ENCODE measurements around the gene KAZN. TPM values are rescaled to one million over a fixed set of nuclear protein-coding genes. Genes with fewer than 3 reads are reported as not detected.

KAZN gene
- total and polyA plus RNA-seq, 3 donors from 2014 or later: 12.1 to 14.6 (median 13.8) TPM

GRCh38 chr1:15160626-15161025 is 562.1 kb downstream of the KAZN start:
- intact Hi-C loops (cut with DNase I; ENCODE audit: low total_unique reads): no loop called here
- no peak overlapping the region for H3K27ac ChIP-seq
- 46 to 65% methylated on average over 8 of the region's 8 CpGs for WGBS, 2 donors
- peaks cover 7% of the 10 kb centered on the region for H3K4me1 ChIP-seq
- H3K9me3 ChIP-seq: no peaks in the 10 kb centered on the region
- no peaks in the 10 kb centered on the region for H3K36me3 ChIP-seq (ENCODE audit: low read depth, missing control alignments)
- TF ChIP-seq CTCF (IDR thresholded peaks at IDR 0.05) (no peak), POLR2A (IDR thresholded peaks at IDR 0.05) (no peak)
- no peak overlapping the region for H3K4me3 ChIP-seq
- no peak for DNase-seq
- H3K27me3 ChIP-seq: no peaks in the 10 kb centered on the region

GRCh38 chr1:15167386-15167785 is 568.9 kb downstream of the KAZN start:
- H3K4me3 ChIP-seq: no peak overlapping the region
- TF ChIP-seq CTCF (IDR thresholded peaks at IDR 0.05): no peak
- TF ChIP-seq POLR2A (IDR thresholded peaks at IDR 0.05): no peak
- H3K27ac ChIP-seq: no peak overlapping the region
- 55 to 56% methylated on average over 3 of the region's 3 CpGs for WGBS, 2 donors
- DNase-seq: no peak
- no peaks in the 10 kb centered on the region for H3K27me3 ChIP-seq
- no peaks in the 10 kb centered on the region for H3K9me3 ChIP-seq
- no peaks in the 10 kb centered on the region for H3K36me3 ChIP-seq (ENCODE audit: low read depth, missing control alignments)
- H3K4me1 ChIP-seq: peaks cover 6% of the 10 kb centered on the region
- intact Hi-C loops (cut with DNase I; ENCODE audit: low total_unique reads): no loop called here

Data from testis (tissue), 3 donors.